AG04450 (cell line): ENCODE results near the gene ASIC1. TPM values are rescaled to one million over a fixed set of nuclear protein-coding genes. Genes with fewer than 3 reads are reported as not detected.

ENCODE experiments used
- CTCF ChIA-PET: fragments of 300-600, 350-600 bp; formaldehyde crosslinking; extraction: SDS; loops from one replicate; lab custom pipeline; 2022; ENCODE audit warnings: antibody characterized with exemption, inconsistent platforms; lab: Charles Lee
- POLR2A ChIA-PET: fragments of 350-600 bp; formaldehyde crosslinking; extraction: SDS; loops from one replicate; lab custom pipeline; 2021; ENCODE audit warnings: antibody characterized with exemption, inconsistent platforms; lab: Yijun Ruan, JAX
- DNase-seq: peaks from one replicate; pipeline ENCODE4 v3.0.0-alpha.2; 2011; ENCODE audit warnings: low read depth, low spot score
- H3K27ac ChIP-seq: one replicate; pipeline ENCODE4 v1.5.1; 2012; ENCODE audit warnings: low read depth, low read length, control low read depth
- H3K27me3 ChIP-seq: one replicate; pipeline ENCODE4 v1.6.0; 2012; ENCODE audit warnings: low read length; ENCODE audit not compliant: control insufficient read depth, insufficient read depth
- H3K4me3 ChIP-seq: 2 replicates; pipeline ENCODE4 v1.5.1; 2011; ENCODE audit warnings: mild to moderate bottlenecking, low read depth, low read length, control low read depth
- H3K9me3 ChIP-seq: 2 replicates; pipeline ENCODE4 v1.5.1; 2012; ENCODE audit warnings: low read length; ENCODE audit not compliant: control insufficient read depth, insufficient read depth
- polyA plus RNA-seq: library from polyadenylated mRNA; depleted of rRNA; stranded (reverse); fragments of >200 nt; gene quantifications from 2 replicates; pipeline ENCODE4 v1.2.3, GENCODE V29; 2011
- TF ChIP-seq, protein P1 (sequence below): IDR thresholded peaks from 2 replicates; pipeline ENCODE4 v1.5.1; 2011; ENCODE audit warnings: low read depth, low read length, control low read depth, inconsistent platforms

Gene ASIC1
- polyA plus RNA-seq, 1 experiment = 9.9 TPM

DNA sequence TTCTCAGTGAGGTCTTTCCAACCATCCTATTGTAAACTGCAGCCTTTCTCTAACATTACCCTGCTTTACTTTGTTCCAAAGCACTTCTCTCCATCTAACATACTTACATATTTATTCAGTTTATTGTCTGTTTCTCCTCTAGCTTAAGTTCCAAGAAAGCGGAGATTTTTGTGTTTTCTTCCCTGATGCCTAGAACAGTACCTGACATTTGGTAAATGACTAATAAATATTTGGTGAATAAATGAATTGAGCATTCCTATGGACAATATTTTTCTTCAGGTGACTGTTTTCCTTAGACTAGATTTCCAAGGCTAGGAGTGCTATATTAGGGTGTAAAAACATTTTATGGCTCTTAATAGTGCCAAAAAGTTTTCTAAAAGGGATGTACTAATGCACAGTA is 34.5 kb upstream of the ASIC1 start:
- H3K4me3 ChIP-seq = no peak overlapping the region
- H3K27ac ChIP-seq = no peak overlapping the region
- TF ChIP-seq, protein P1, sequence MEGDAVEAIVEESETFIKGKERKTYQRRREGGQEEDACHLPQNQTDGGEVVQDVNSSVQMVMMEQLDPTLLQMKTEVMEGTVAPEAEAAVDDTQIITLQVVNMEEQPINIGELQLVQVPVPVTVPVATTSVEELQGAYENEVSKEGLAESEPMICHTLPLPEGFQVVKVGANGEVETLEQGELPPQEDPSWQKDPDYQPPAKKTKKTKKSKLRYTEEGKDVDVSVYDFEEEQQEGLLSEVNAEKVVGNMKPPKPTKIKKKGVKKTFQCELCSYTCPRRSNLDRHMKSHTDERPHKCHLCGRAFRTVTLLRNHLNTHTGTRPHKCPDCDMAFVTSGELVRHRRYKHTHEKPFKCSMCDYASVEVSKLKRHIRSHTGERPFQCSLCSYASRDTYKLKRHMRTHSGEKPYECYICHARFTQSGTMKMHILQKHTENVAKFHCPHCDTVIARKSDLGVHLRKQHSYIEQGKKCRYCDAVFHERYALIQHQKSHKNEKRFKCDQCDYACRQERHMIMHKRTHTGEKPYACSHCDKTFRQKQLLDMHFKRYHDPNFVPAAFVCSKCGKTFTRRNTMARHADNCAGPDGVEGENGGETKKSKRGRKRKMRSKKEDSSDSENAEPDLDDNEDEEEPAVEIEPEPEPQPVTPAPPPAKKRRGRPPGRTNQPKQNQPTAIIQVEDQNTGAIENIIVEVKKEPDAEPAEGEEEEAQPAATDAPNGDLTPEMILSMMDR = no peak
- no peak for DNase-seq
- no peaks in the 10 kb centered on the region for H3K9me3 ChIP-seq
- no peaks in the 10 kb centered on the region for H3K27me3 ChIP-seq
- CTCF ChIA-PET = interaction anchor here (0.6 kb wide), 1 partner anchor 260 kb away, joined by 3 read pairs; no protein-coding TSS in a partner anchor
- POLR2A ChIA-PET = no interaction called here

DNA sequence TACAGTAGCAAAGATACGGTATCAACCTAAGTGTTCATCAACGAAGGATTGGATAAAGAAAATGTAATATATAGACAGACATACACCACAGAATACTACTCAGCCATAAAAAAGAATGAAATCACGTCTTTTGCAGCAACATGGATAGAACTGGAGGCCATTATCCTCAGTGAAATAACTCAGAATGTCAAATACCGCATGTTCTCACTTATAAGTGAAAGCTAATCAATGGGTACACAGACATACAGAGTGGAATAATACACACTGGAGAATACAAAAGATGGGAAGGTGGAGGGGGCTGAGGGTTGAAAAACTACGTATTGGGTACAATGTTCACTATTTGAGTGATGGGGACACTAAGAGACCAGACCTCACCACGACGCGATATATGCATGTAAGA is 33.2 kb upstream of the ASIC1 start:
- ChIA-PET POLR2A (no interaction called here), CTCF (interaction anchor here (0.7 to 1.3 kb wide), 6 partner anchors 15 to 93 kb away, joined by 3 to 6 read pairs (median 4); no protein-coding TSS in a partner anchor)
- TF ChIP-seq, protein P1 = no peak
- Histone ChIP-seq H3K27ac (no peak overlapping the region), H3K4me3 (peak overlapping the region; percentile 90), H3K9me3 (no peaks in the 10 kb centered on the region), H3K27me3 (no peaks in the 10 kb centered on the region)
- no peak for DNase-seq

DNA sequence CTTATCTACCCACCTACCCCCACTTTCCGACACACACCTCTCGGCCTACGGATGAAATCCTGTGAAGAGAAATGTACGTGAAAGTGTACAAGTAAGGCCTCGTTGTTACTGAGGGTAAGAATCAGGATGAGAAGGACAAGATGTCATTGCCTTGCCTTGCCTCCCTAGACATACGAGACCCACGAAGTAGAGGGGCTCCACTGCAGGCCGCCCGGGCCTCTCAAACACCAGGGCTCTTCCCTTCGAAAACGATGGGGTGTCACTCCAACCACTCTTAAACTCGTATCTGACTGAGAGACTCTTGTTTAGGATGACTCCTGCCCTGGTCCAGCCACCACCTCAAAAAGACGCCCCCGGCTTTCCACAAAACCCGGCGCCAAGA is 32.6 kb upstream of the ASIC1 start:
- no peak for DNase-seq
- Histone ChIP-seq H3K27ac (no peak overlapping the region), H3K4me3 (peak overlapping the region; percentile 90), H3K9me3 (no peaks in the 10 kb centered on the region), H3K27me3 (no peaks in the 10 kb centered on the region)
- TF ChIP-seq, protein P1 = no peak
- CTCF ChIA-PET = interaction anchor here (0.7 to 1.3 kb wide), 5 partner anchors 14 to 93 kb away, joined by 3 to 6 read pairs (median 4); no protein-coding TSS in a partner anchor
- POLR2A ChIA-PET = interaction anchor here (0.6 to 1.3 kb wide), 2 partner anchors 8 to 14 kb away, joined by 3 to 4 read pairs; no protein-coding TSS in a partner anchor

DNA sequence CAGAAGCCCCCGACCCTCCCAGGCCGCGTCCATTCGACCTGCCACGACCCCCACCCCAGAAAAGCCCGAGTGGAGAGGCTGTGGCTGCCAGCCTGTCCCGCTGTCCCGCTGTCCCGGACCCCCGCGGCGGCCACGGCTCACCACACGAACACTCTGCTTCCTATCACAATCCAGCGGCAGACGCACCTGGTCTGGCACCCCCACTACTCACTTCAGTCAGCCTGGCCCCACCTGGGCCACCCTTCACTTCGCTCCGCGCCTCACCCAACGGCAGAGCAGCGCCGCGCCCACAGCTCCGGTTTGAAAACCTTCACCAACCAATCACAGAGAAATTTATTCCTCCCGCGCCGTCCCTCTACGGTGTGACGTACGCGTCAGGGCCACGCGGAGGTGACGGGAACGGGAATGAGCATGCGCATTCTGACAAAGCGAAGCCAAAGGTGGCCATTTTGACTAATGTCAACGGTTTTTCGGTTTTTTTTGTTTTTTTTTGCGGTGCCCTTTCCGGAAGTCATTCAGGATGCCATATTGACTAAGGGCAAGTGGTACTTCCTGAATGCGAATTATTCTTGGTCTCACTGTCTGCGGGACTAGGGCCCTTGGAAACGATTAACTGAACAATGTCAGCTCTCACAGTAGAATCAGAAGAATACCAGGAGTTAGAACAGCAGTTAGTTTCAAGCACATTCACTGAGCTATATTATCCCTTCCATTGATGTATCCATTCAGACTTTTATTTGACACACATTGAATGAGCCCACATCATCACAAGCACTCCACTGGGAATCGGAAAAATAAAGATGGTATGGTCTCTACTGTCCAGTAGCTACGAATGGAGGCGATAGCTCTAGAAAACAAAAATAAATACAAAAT is 32.0 kb upstream of the ASIC1 start, which contains the start of gene RACGAP1:
Gene RACGAP1 (minus strand): TSS at position 308 of the 873 bp plus-strand sequence. CDS start 8,779 bp downstream, outside the sequence.
- Histone ChIP-seq H3K4me3 (peak within 1 kb of the TSS; percentile 90), H3K9me3 (no peaks in the 10 kb centered on the region), H3K27ac (peak within 1 kb of the TSS; percentile 25), H3K27me3 (no peaks in the 10 kb centered on the region)
- ChIA-PET CTCF (interaction anchor here (0.6 to 2.1 kb wide), 9 partner anchors 13 to 94 kb away, joined by 3 to 22 read pairs (median 4); no protein-coding TSS in a partner anchor), POLR2A (interaction anchor here (0.6 to 1.3 kb wide), 3 partner anchors 9 to 58 kb away, joined by 3 to 4 read pairs (median 4); no protein-coding TSS in a partner anchor)
- DNase-seq = peak; percentile 95
- TF ChIP-seq, protein P1 = no peak
